ENCODE data around the gene RAD51B.
A peak's percentile ranks its signal among the peaks of the same experiment; 100 is the strongest.

GRCh38 chr14:68141281-68142088 is 321.9 kb downstream of the RAD51B start:
- TF ChIP-seq POLR2AphosphoS5 (IDR thresholded peaks at IDR 0.05; ENCODE audit: insufficient read depth in 1 of 2, low read depth in 1 of 2), result peak; percentile 39 to 56
- TF ChIP-seq CTCF (IDR thresholded peaks at IDR 0.05), result no peak
- no peak for TF ChIP-seq POLR2A (IDR thresholded peaks at IDR 0.05)

All from vagina (tissue), 2 donors.